HCT116 (cell line): ENCODE data around the gene TTLL11. TPM values are rescaled to one million over a fixed set of nuclear protein-coding genes. Genes with fewer than 3 reads are reported as not detected.

Experiments used
- ATAC-seq: fragments of 200-7000 bp; cut with Tn5 transposase; 2 replicates; pipeline ENCODE4 v1.9.1; 2020; ENCODE audit warnings: mild to moderate bottlenecking, moderate library complexity
- BruUV-seq: library from RNA; stranded (reverse); fragments of 400-500 nt; replicated peaks from 2 replicates; lab custom pipeline; 2021; lab: Mats Ljungman, UMichigan
- CTCF ChIA-PET: fragments of 300-600 bp; sonication (Branson Sonifier 250); formaldehyde crosslinking; loops from one replicate; lab custom pipeline; 2021; ENCODE audit warnings: antibody characterized with exemption; lab: Charles Lee
- POLR2A ChIA-PET: fragments of 300-600, 350-600 bp; sonication (Branson Sonifier 250); formaldehyde crosslinking; loops from one replicate; lab custom pipeline; 2021; ENCODE audit warnings: antibody characterized with exemption; lab: Charles Lee
- RAD21 ChIA-PET, 2 experiments: fragments of 300-600 bp; sonication (Branson Sonifier 250); formaldehyde crosslinking; loops; one replicate each; lab custom pipeline; 2023; ENCODE audit warnings: low total read pairs in 2 of 2; ENCODE audit not compliant: uncharacterized antibody in 2 of 2, unreplicated experiment in 2 of 2, low non-redundant PET in 1 of 2; lab: Charles Lee
- DNase-seq: peaks from one replicate; pipeline ENCODE4 v3.0.0-alpha.2; 2010; ENCODE audit warnings: low read depth, low spot score
- H2AFZ ChIP-seq: fragments of 200-600 bp; shearing (Covaris generic), sonication (generic); 2 replicates; pipeline ENCODE4 v1.6.1; 2017; ENCODE audit warnings: low read depth, mixed run types, mixed read lengths, antibody characterized with exemption, low read length; ENCODE audit not compliant: poor library complexity, severe bottlenecking
- H3K27ac ChIP-seq: 2 replicates; pipeline ENCODE4 v1.5.1; 2012; ENCODE audit warnings: low read depth, low read length
- H3K27me3 ChIP-seq: fragments of 200-600 bp; sonication (generic); 2 replicates; pipeline ENCODE4 v1.6.1; 2016; ENCODE audit warnings: mixed run types, low read length, mixed read lengths; ENCODE audit not compliant: insufficient read depth
- H3K36me3 ChIP-seq, 2 experiments: fragments of 200-500 bp in 1 of 2; fragments of 200-600 bp in 1 of 2; sonication (Bioruptor generic) in 1 of 2; sonication (generic) in 1 of 2; 2 replicates each; pipeline versions ENCODE4 v1.5.1 to v1.6.1; 2014 to 2016; ENCODE audit warnings: low read length in 2 of 2, inconsistent platforms in 1 of 2, mixed read lengths in 1 of 2, mixed run types in 1 of 2; ENCODE audit not compliant: insufficient read depth in 2 of 2, control insufficient read depth in 1 of 2
- H3K4me1 ChIP-seq, 2 experiments: fragments of 200-600 bp in 1 of 2; sonication (generic) in 1 of 2; 2 replicates each; pipeline versions ENCODE4 v1.5.1 to v1.6.1; 2012 to 2017; ENCODE audit warnings: low read length in 2 of 2, inconsistent platforms in 1 of 2, mild to moderate bottlenecking in 1 of 2, mixed read lengths in 1 of 2, mixed run types in 1 of 2, moderate library complexity in 1 of 2; ENCODE audit not compliant: insufficient read depth in 2 of 2, control insufficient read depth in 1 of 2
- H3K4me2 ChIP-seq: fragments of 200-600 bp; sonication (generic); 2 replicates; pipeline ENCODE4 v1.6.1; 2017; ENCODE audit warnings: mixed run types, low read length, mixed read lengths
- H3K4me3 ChIP-seq, 2 experiments: fragments of 200-600 bp in 1 of 2; sonication (generic) in 1 of 2; replicated peaks in 1 of 2; 2 replicates each; pipeline ENCODE4 v1.5.1; 2011 to 2016; ENCODE audit warnings: low read length in 2 of 2, control low read depth in 1 of 2, low read depth in 1 of 2, mild to moderate bottlenecking in 1 of 2, mixed read lengths in 1 of 2, mixed run types in 1 of 2
- H3K79me2 ChIP-seq: fragments of 200-600 bp; sonication (generic); 2 replicates; pipeline ENCODE4 v1.6.1; 2017; ENCODE audit warnings: mild to moderate bottlenecking, mixed run types, low read length, moderate library complexity, mixed read lengths; ENCODE audit not compliant: insufficient read depth
- H3K9ac ChIP-seq: fragments of 200-600 bp; sonication (generic); 2 replicates; pipeline ENCODE4 v1.6.1; 2016; ENCODE audit warnings: low read length, mixed read lengths
- H3K9me2 ChIP-seq: fragments of 200-600 bp; sonication (generic), shearing (Covaris generic); 2 replicates; pipeline ENCODE4 v1.6.1; 2017; ENCODE audit warnings: mixed run types, mild to moderate bottlenecking, moderate library complexity; ENCODE audit not compliant: insufficient read depth
- H3K9me3 ChIP-seq, 2 experiments: fragments of 200-500 bp in 1 of 2; fragments of 200-600 bp in 1 of 2; sonication (Bioruptor generic) in 1 of 2; sonication (generic) in 1 of 2; 2 replicates each; pipeline ENCODE4 v1.6.1; 2014 to 2017; ENCODE audit warnings: low read length in 2 of 2, mixed read lengths in 2 of 2, inconsistent platforms in 1 of 2, low read depth in 1 of 2, mild to moderate bottlenecking in 1 of 2, mixed run types in 1 of 2, moderate library complexity in 1 of 2; ENCODE audit not compliant: control insufficient read depth in 1 of 2, insufficient read depth in 1 of 2
- H4K20me1 ChIP-seq: fragments of 200-600 bp; sonication (generic), shearing (Covaris generic); 2 replicates; pipeline ENCODE4 v1.6.1; 2017; ENCODE audit warnings: mixed run types, mild to moderate bottlenecking, moderate library complexity; ENCODE audit not compliant: insufficient read depth
- CTCF ChIP-seq, 3 experiments: fragments of 200-600 bp in 1 of 3; sonication (generic) in 1 of 3; IDR thresholded peaks in 2 of 3; conservative IDR thresholded peaks in 1 of 3; 2 replicates each; pipeline ENCODE4 v1.5.1; 2012 to 2017; ENCODE audit warnings: low read depth in 2 of 3, low read length in 2 of 3, antibody characterized with exemption in 1 of 3, borderline replicate concordance in 1 of 3, control low read depth in 1 of 3, mild to moderate bottlenecking in 1 of 3, mixed read lengths in 1 of 3, mixed run types in 1 of 3, moderate library complexity in 1 of 3; ENCODE audit not compliant: insufficient read depth in 1 of 3
- JUND ChIP-seq: IDR thresholded peaks from 2 replicates; pipeline ENCODE4 v1.6.1; 2012
- MAX ChIP-seq: IDR thresholded peaks from 2 replicates; pipeline ENCODE4 v1.6.1; 2012
- POLR2A ChIP-seq: IDR thresholded peaks from 2 replicates; pipeline ENCODE4 v1.7.0; 2011; ENCODE audit warnings: borderline replicate concordance; ENCODE audit not compliant: insufficient read depth, insufficient read length; ENCODE audit errors: extremely low read depth
- intact Hi-C: fragments of 100-400 bp; cut with micrococcal nuclease; formaldehyde crosslinking; loops from 2 replicates; pipeline ENCODE4 v1.10.0; 2022
- total RNA-seq: library from RNA; stranded (reverse); gene quantifications from one replicate; pipeline ENCODE4 v1.2.1, GENCODE V29; 2021; ENCODE audit not compliant: unreplicated experiment

The TTLL11 gene
- total RNA-seq, 1 experiment from 2014 or later: 2.2 TPM

- TF ChIP-seq CTCF (IDR thresholded peaks at IDR 0.05 in 2 of 3, conservative IDR thresholded peaks at IDR 0.05 in 1 of 3; ENCODE audit: borderline replicate concordance in 1 of 3, insufficient read depth in 1 of 3, low read depth in 2 of 3, low read length in 2 of 3): no peak
- no peak for TF ChIP-seq POLR2A
- TF ChIP-seq MAX: no peak
Observed at GRCh38 chr9:121831869-121832268, 261.2 kb downstream of the TTLL11 start (continued).

- ChIA-PET RAD21 (no interaction called here), CTCF (no interaction called here), POLR2A (no interaction called here)
- intact Hi-C loops: no loop called here
- H2AFZ ChIP-seq: no peak overlapping the region
- H3K27ac ChIP-seq: no peak overlapping the region
- no peaks in the 10 kb centered on the region for H3K4me1 ChIP-seq
- no peaks in the 10 kb centered on the region for H3K9me2 ChIP-seq
- TF ChIP-seq JUND: no peak
- no TSS peak for BruUV-seq
- H3K36me3 ChIP-seq: no peaks in the 10 kb centered on the region
- no peaks in the 10 kb centered on the region for H3K79me2 ChIP-seq
- H3K9ac ChIP-seq: no peak overlapping the region
- H3K9me3 ChIP-seq: no peaks in the 10 kb centered on the region
- no peaks in the 10 kb centered on the region for H4K20me1 ChIP-seq
- no peaks in the 10 kb centered on the region for H3K27me3 ChIP-seq
- no peak for ATAC-seq
- no peak for DNase-seq
- no peak overlapping the region for H3K4me2 ChIP-seq
- H3K4me3 ChIP-seq: no peak overlapping the region
Observed at GRCh38 chr9:121830441-121831140, 262.5 kb downstream of the TTLL11 start.
